Motor neuron (in vitro differentiated cells): ENCODE results near the gene LIMK2. TPM values are rescaled to one million over a fixed set of nuclear protein-coding genes. Genes with fewer than 3 reads are reported as not detected.

Experiments
- ATAC-seq, 8 experiments: fragments of 200-7000 bp; cut with Tn5 transposase; replicated peaks in 6 of 8; 2 replicates each; pipeline ENCODE4 v1.8.0; 2021; ENCODE audit warnings: mild to moderate bottlenecking in 8 of 8, moderate library complexity in 8 of 8
- H3K27ac ChIP-seq, 2 donors: fragments of 250-450 bp; sonication (Bioruptor Pico); 2 replicates each; pipeline ENCODE4 v1.9.0; 2021; ENCODE audit warnings: antibody characterized with exemption in 2 of 2, mild to moderate bottlenecking in 2 of 2, moderate library complexity in 1 of 2
- H3K4me1 ChIP-seq, 2 donors: fragments of 250-450 bp; sonication (Bioruptor Pico); replicated peaks in 1 of 2; 2 replicates each; pipeline ENCODE4 v1.6.1; 2021; ENCODE audit warnings: antibody characterized with exemption in 2 of 2, mild to moderate bottlenecking in 2 of 2, moderate library complexity in 1 of 2
- H3K4me3 ChIP-seq, 5 donors: fragments of 250-450 bp; sonication (Bioruptor Pico); 2 replicates each; pipeline ENCODE4 v1.9.0; 2021; ENCODE audit warnings: antibody characterized with exemption in 5 of 5, mild to moderate bottlenecking in 5 of 5, moderate library complexity in 4 of 5
- WGBS, 10 experiments: fragments of 450-650 bp; shearing (Covaris generic); methylation state at CpG; one replicate each; pipeline ENCODE4 v1.0.0; 2022; 5-methylcytosine and 5-hydroxymethylcytosine counted together
- in situ Hi-C, 9 experiments: fragments of 400-800 bp; cut with MboI; loops; one replicate each; pipeline ENCODE4 v1.15.0; 2021; ENCODE audit warnings: low sequenced_read_pairs in 9 of 9, low pct_unique_long_range_greater_than_20kb in 2 of 9; ENCODE audit not compliant: unreplicated experiment in 9 of 9
- total RNA-seq, 8 experiments: library from RNA; unstranded; fragments of 300-600 nt; gene quantifications; 2 replicates each; pipeline versions ENCODE4 v1.2.3 to v1.2.4, GENCODE V29; 2022

The LIMK2 gene
- total RNA-seq, 8 experiments from 2014 or later, result 10.1 to 58.5 (median 26.3) TPM

GRCh38 chr22:31281733-31282132, 69.6 kb downstream of the LIMK2 start:
- no peak overlapping the region for H3K27ac ChIP-seq
- H3K4me1 ChIP-seq, result peaks cover 0 to 9% of the 10 kb centered on the region in 2 donors
- no peak for ATAC-seq
- 0 to 100% (median 95%) methylated on average over 1 to 3 of the region's 4 CpGs; no CpG with 5 or more reads in 4 of the 10 experiments for WGBS, 10 experiments
- in situ Hi-C loops, result no loop called here
- H3K4me3 ChIP-seq, result no peak overlapping the region

GRCh38 chr22:31282748-31283468, 70.8 kb downstream of the LIMK2 start:
- Histone ChIP-seq H3K4me3 (no peak overlapping the region), H3K27ac (no peak overlapping the region), H3K4me1 (peaks cover 0 to 9% of the 10 kb centered on the region in 2 donors)
- ATAC-seq, result peak in 2 of 8 experiments; percentile 21
- in situ Hi-C loops, result no loop called here
- 0 to 100% (median 76%) methylated on average over 1 to 6 of the region's 8 CpGs; no CpG with 5 or more reads in 4 of the 10 experiments for WGBS, 10 experiments

GRCh38 chr22:31284281-31285155, 72.4 kb downstream of the LIMK2 start:
- peak in 5 of 8 experiments; percentile 29 to 66 (median 43) for ATAC-seq
- H3K4me1 ChIP-seq, result peaks cover 0 to 9% of the 10 kb centered on the region in 2 donors
- 20 to 63% (median 29%) methylated on average over 1 to 3 of the region's 3 CpGs; no CpG with 5 or more reads in 7 of the 10 experiments for whole genome bisulfite sequencing, 10 experiments
- in situ Hi-C loops, result no loop called here
- peak overlapping the region in 1 of 2 donors; percentile 66 for H3K27ac ChIP-seq
- H3K4me3 ChIP-seq, result no peak overlapping the region

- Histone ChIP-seq H3K4me3 (no peak overlapping the region), H3K27ac (no peak overlapping the region), H3K4me1 (peaks cover 2 to 13% of the 10 kb centered on the region in 2 donors)
- WGBS, 10 experiments, result 56 to 90% (median 76%) methylated on average over 1 to 6 of the region's 8 CpGs; no CpG with 5 or more reads in 1 of the 10 experiments
- no peak for ATAC-seq
- in situ Hi-C loops, result no loop called here
These were observed 74.5 kb downstream of the LIMK2 start for GRCh38 chr22:31286360-31287255.

GRCh38 chr22:31287818-31288495, 75.9 kb downstream of the LIMK2 start:
- 17 to 100% (median 89%) methylated on average over 1 to 6 of the region's 6 CpGs; no CpG with 5 or more reads in 2 of the 10 experiments for WGBS, 10 experiments
- peaks cover 2 to 13% of the 10 kb centered on the region in 2 donors for H3K4me1 ChIP-seq
- no peak overlapping the region for H3K4me3 ChIP-seq
- H3K27ac ChIP-seq, result no peak overlapping the region
- no peak for ATAC-seq
- in situ Hi-C loops, result no loop called here

- Histone ChIP-seq H3K4me1 (peaks cover 2 to 13% of the 10 kb centered on the region in 2 donors), H3K4me3 (no peak overlapping the region), H3K27ac (no peak overlapping the region)
- WGBS, 10 experiments, result 0 to 100% (median 73%) methylated on average over 1 to 4 of the region's 5 CpGs; no CpG with 5 or more reads in 2 of the 10 experiments
- no peak for ATAC-seq
- in situ Hi-C loops, result no loop called here
These were observed 76.6 kb downstream of the LIMK2 start for GRCh38 chr22:31288496-31289240.

GRCh38 chr22:31289344-31289743, 77.2 kb downstream of the LIMK2 start:
- no peak for ATAC-seq
- Histone ChIP-seq H3K4me3 (no peak overlapping the region), H3K27ac (no peak overlapping the region), H3K4me1 (peaks cover 2 to 11% of the 10 kb centered on the region in 2 donors)
- in situ Hi-C loops, result no loop called here
- 35 to 94% (median 81%) methylated on average over 1 to 5 of the region's 13 CpGs; no CpG with 5 or more reads in 4 of the 10 experiments for WGBS, 10 experiments

- H3K4me1 ChIP-seq, result peaks cover 2 to 4% of the 10 kb centered on the region in 2 donors
- WGBS, 10 experiments, result 0 to 1% (median 0%) methylated on average over 3 to 40 of the region's 95 CpGs; no CpG with 5 or more reads in 4 of the 10 experiments
- peak; percentile 89 to 97 (median 96) for ATAC-seq
- peak overlapping the region; percentile 36 to 50 (median 49) for H3K4me3 ChIP-seq
- H3K27ac ChIP-seq, result no peak overlapping the region
- in situ Hi-C loops, result no loop called here
These were observed 78.7 kb downstream of the LIMK2 start for GRCh38 chr22:31290494-31291471.

GRCh38 chr22:31291481-31292235, 79.6 kb downstream of the LIMK2 start:
- no peak for ATAC-seq
- no peak overlapping the region for H3K27ac ChIP-seq
- WGBS, 10 experiments, result 0 to 40% (median 4%) methylated on average over 1 to 12 of the region's 20 CpGs

More at GRCh38 chr22:31291481-31292235, 79.6 kb downstream of the LIMK2 start:
- in situ Hi-C loops, result no loop called here
- H3K4me3 ChIP-seq, result peak overlapping the region; percentile 36 to 50 (median 49)
- peaks cover 2 to 4% of the 10 kb centered on the region in 2 donors for H3K4me1 ChIP-seq
